Heart right ventricle (tissue), 16 donors: ENCODE data around the gene ALK. TPM values are rescaled to one million over a fixed set of nuclear protein-coding genes. Genes with fewer than 3 reads are reported as not detected.

Experiments
- ATAC-seq, 8 donors: fragments of 200-7000 bp; cut with Tn5 transposase; one replicate each; pipeline ENCODE4 v1.9.1; 2020; ENCODE audit warnings: mild to moderate bottlenecking in 8 of 8, moderate library complexity in 8 of 8, moderate number of reproducible peaks in 1 of 8
- DNase-seq, 2 donors: peaks; one replicate each; pipeline ENCODE4 v3.0.0-alpha.2; 2020
- H3K27ac ChIP-seq, 10 donors: fragments of 200-600 bp; sonication (generic) in 2 of 10; one replicate each; pipeline versions ENCODE4 v1.5.0 to v1.8.0; 2020 to 2022; ENCODE audit warnings: mild to moderate bottlenecking in 3 of 10
- H3K27me3 ChIP-seq, 7 donors: fragments of 200-600 bp; one replicate each; pipeline ENCODE4 v1.8.0; 2021 to 2022; ENCODE audit warnings: mild to moderate bottlenecking in 2 of 7
- H3K36me3 ChIP-seq, 9 donors: fragments of 200-600 bp; sonication (generic) in 1 of 9; one replicate each; pipeline versions ENCODE4 v1.5.0 to v1.8.0; 2020 to 2022; ENCODE audit warnings: mild to moderate bottlenecking in 2 of 9
- H3K4me1 ChIP-seq, 9 donors: fragments of 200-600 bp; sonication (generic) in 1 of 9; one replicate each; pipeline versions ENCODE4 v1.5.0 to v1.8.0; 2020 to 2022; ENCODE audit warnings: mild to moderate bottlenecking in 4 of 9
- H3K4me3 ChIP-seq, 10 donors: fragments of 200-600 bp; sonication (generic) in 2 of 10; one replicate each; pipeline versions ENCODE4 v1.5.0 to v1.8.0; 2020 to 2022; ENCODE audit warnings: mild to moderate bottlenecking in 7 of 10, moderate library complexity in 2 of 10
- H3K9me3 ChIP-seq, 11 donors: fragments of 200-600 bp in 10 of 11; sonication (generic) in 2 of 11; one replicate each; pipeline versions ENCODE4 v1.5.0 to v1.8.0; 2013 to 2022; ENCODE audit warnings: mild to moderate bottlenecking in 2 of 11, control low read depth in 1 of 11, moderate library complexity in 1 of 11
- WGBS, 2 donors: extraction: QIAGEN DNeasy Blood & Tissue Kit; methylation state at CpG; one replicate each; pipeline ENCODE4 v1.1.7; 2013; ENCODE audit warnings: inconsistent platforms in 1 of 2; 5-methylcytosine and 5-hydroxymethylcytosine counted together
- intact Hi-C, 10 donors: fragments of 100-400 bp; cut with DNase I; formaldehyde crosslinking; loops; one replicate each; pipeline versions ENCODE4 v1.11.1 to v1.14.2; 2022
- polyA plus RNA-seq, 2 donors: library from polyadenylated mRNA; stranded (reverse); fragments of 200-250 nt; gene quantifications; one replicate each; pipeline ENCODE4 v1.2.3, GENCODE V29; 2013
- total RNA-seq, 10 donors: library from RNA; stranded (reverse); fragmentation: NEBNext Ultra II Directional in 3 of 10; extraction: Animal tissue kit (Norgen Biotek cat#: 25700) in 3 of 10; gene quantifications; one replicate each; pipeline versions ENCODE4 v1.2.1 to v1.2.4, GENCODE V29; 2021 to 2023
- TF ChIP-seq, protein P1 (sequence below), 9 donors: fragments of 200-600 bp; sonication (generic) in 2 of 9; IDR thresholded peaks; one replicate each; pipeline versions ENCODE4 v1.5.0 to v1.8.0; 2021 to 2022; ENCODE audit warnings: antibody characterized with exemption in 9 of 9, mild to moderate bottlenecking in 5 of 9, moderate library complexity in 1 of 9
- donor health status: Arrhythmogenic right ventricular cardiomyopathy.
- donor health status: ischemic (EF 13 %, LVEDD 7.1; RV severe dilation, severe dysfunction).
- donor health status: healthy with polysubstance abuse.
- donor health status: DM: no; HTN: yes; CAD: no.
- donor health status: DM: no; HTN: no; CAD: no.
- donor health status: ischemic (EF 25% LVEDD 6.9; RV normal size, moderate dysfunction).
- donor health status: ischemic (EF 25% LVEDD 5.7; RV mildly dilated, moderate dysfunction).
- donor health status: healthy.
- donor health status: DM: yes; HTN: yes; CAD: no.
- donor health status: Ischemic cardiomyopathy.
- donor health status: ischemic (EF 35%, LVEDD 5.7; RV mildly dilated, moderate dysfunction).
- donor health status: nonischemic (EF 11% LVEDD 7.7; RV severe dilation, severe dysfunction).
- donor health status: DM: yes; HTN: yes; CAD: no.
- donor health status: PGD.
- donor health status: ischemic (EF 29% LVEDD 5.4; RV normal size, mild dysfunction).
- donor health status: nonischemic (EF 23%, LVEDD 6.1; RV moderate dilation, normal function).

Gene ALK
- total and polyA plus RNA-seq, 12 donors, result 0.01 to 0.24 (median 0.08) TPM; not detected in 7

DNA sequence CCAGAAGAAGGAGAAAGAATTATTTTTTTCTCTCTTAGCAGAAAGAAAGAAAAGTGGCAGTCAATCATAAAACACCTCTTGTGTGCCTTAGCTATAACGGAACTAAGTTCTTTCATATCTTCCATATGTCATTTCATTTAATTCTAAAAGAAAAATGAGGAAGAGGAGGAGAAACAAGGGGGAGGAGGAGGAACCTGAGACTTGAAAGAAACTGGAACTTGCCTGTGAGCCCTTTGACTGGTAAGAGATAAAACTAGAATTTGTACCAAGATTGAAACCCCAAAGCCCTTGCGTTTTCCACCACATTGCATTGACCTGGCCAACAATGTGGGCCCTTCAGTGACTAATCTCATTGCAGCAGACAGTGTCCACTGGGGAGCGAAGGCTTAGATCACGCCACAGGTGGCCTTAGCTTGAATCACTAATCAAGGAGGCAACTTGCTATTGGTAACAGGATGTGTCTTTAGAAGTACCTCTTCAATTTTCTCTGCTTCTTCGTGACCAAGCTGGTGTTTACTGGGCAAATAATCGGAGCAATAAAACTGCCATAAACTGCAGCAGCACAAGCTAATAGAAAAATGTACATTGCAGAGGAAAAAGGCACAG is 498.2 kb downstream of the ALK start:
- DNase-seq, result no peak
- Histone ChIP-seq H3K4me3 (no peak overlapping the region), H3K36me3 (no peaks in the 10 kb centered on the region), H3K27ac (no peak overlapping the region), H3K27me3 (peaks cover 0 to 11% (median 4%) of the 10 kb centered on the region in 7 donors), H3K9me3 (peaks cover 0 to 5% (median 0%) of the 10 kb centered on the region in 11 donors), H3K4me1 (peaks cover 0 to 16% (median 0%) of the 10 kb centered on the region in 9 donors)
- 70 to 78% methylated on average over 6 of the region's 6 CpGs for WGBS, 2 donors
- no peak for ATAC-seq
- TF ChIP-seq, protein P1, sequence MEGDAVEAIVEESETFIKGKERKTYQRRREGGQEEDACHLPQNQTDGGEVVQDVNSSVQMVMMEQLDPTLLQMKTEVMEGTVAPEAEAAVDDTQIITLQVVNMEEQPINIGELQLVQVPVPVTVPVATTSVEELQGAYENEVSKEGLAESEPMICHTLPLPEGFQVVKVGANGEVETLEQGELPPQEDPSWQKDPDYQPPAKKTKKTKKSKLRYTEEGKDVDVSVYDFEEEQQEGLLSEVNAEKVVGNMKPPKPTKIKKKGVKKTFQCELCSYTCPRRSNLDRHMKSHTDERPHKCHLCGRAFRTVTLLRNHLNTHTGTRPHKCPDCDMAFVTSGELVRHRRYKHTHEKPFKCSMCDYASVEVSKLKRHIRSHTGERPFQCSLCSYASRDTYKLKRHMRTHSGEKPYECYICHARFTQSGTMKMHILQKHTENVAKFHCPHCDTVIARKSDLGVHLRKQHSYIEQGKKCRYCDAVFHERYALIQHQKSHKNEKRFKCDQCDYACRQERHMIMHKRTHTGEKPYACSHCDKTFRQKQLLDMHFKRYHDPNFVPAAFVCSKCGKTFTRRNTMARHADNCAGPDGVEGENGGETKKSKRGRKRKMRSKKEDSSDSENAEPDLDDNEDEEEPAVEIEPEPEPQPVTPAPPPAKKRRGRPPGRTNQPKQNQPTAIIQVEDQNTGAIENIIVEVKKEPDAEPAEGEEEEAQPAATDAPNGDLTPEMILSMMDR (IDR thresholded peaks at IDR 0.05), result no peak
- intact Hi-C loops, result no loop called here

GRCh38 chr2:29420999-29421782 is 500.2 kb downstream of the ALK start:
- TF ChIP-seq, protein P1 (IDR thresholded peaks at IDR 0.05), result no peak
- WGBS, 2 donors, result 46 to 48% methylated on average over 12 of the region's 12 CpGs

DNA sequence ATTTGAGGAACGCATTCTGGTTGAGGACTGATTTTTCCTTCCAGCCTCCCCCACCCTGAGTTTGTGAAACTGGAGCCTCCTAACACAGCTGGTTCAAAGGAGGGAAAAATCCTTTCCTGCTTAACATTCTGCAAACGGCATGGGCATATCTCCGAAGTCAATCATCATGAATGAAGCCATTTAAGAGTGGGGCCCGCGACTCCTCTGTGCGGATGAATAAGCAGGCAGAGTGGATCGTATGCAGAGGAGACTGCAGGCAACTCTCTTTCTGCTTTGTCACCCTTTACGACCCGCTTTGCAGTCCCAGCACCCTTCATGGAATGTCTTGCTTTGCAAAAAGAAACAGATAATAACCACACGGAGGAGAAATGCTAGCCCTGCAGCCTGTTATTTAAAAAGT is 500.9 kb downstream of the ALK start:
- intact Hi-C loops, result no loop called here
- Histone ChIP-seq H3K4me3 (no peak overlapping the region), H3K9me3 (no peaks in the 10 kb centered on the region), H3K27me3 (peaks cover 0 to 18% (median 5%) of the 10 kb centered on the region in 7 donors), H3K4me1 (peaks cover 0 to 16% (median 0%) of the 10 kb centered on the region in 9 donors), H3K27ac (no peak overlapping the region), H3K36me3 (no peaks in the 10 kb centered on the region)
- WGBS, 2 donors, result 68 to 77% methylated on average over 10 of the region's 10 CpGs
- DNase-seq (no peak), ATAC-seq (no peak)
- TF ChIP-seq, protein P1 (IDR thresholded peaks at IDR 0.05), result no peak

More at GRCh38 chr2:29420999-29421782, 500.2 kb downstream of the ALK start:
- H3K36me3 ChIP-seq, result no peaks in the 10 kb centered on the region
- intact Hi-C loops, result no loop called here
- peaks cover 0 to 16% (median 0%) of the 10 kb centered on the region in 9 donors for H3K4me1 ChIP-seq
- ATAC-seq, result peak in 5 of 8 donors; percentile 35 to 75 (median 57)
- peaks cover 0 to 18% (median 5%) of the 10 kb centered on the region in 7 donors for H3K27me3 ChIP-seq
- no peak overlapping the region for H3K27ac ChIP-seq
- no peak for DNase-seq
- peaks cover 0 to 5% (median 0%) of the 10 kb centered on the region in 11 donors for H3K9me3 ChIP-seq
- H3K4me3 ChIP-seq, result no peak overlapping the region

GRCh38 chr2:29417630-29418029 is 503.8 kb downstream of the ALK start:
- Histone ChIP-seq H3K27me3 (peaks cover 0 to 13% (median 0%) of the 10 kb centered on the region in 7 donors), H3K27ac (no peak overlapping the region), H3K4me1 (peaks cover 0 to 16% (median 0%) of the 10 kb centered on the region in 9 donors), H3K4me3 (no peak overlapping the region), H3K9me3 (no peaks in the 10 kb centered on the region), H3K36me3 (no peaks in the 10 kb centered on the region)
- intact Hi-C loops, result no loop called here
- ATAC-seq, result no peak
- TF ChIP-seq, protein P1 (IDR thresholded peaks at IDR 0.05), result no peak
- DNase-seq, result no peak
- 66 to 76% methylated on average over 6 of the region's 6 CpGs for WGBS, 2 donors
